NCI-H1436 treated with DMSO at 0.1 percent for 48 hours (cell line): ENCODE measurements around the gene TECPR1.

Source experiments
- DNase-seq: peaks from one replicate; lab custom pipeline; 2025; lab: John Stamatoyannopoulos, UW

Gene TECPR1

DNA sequence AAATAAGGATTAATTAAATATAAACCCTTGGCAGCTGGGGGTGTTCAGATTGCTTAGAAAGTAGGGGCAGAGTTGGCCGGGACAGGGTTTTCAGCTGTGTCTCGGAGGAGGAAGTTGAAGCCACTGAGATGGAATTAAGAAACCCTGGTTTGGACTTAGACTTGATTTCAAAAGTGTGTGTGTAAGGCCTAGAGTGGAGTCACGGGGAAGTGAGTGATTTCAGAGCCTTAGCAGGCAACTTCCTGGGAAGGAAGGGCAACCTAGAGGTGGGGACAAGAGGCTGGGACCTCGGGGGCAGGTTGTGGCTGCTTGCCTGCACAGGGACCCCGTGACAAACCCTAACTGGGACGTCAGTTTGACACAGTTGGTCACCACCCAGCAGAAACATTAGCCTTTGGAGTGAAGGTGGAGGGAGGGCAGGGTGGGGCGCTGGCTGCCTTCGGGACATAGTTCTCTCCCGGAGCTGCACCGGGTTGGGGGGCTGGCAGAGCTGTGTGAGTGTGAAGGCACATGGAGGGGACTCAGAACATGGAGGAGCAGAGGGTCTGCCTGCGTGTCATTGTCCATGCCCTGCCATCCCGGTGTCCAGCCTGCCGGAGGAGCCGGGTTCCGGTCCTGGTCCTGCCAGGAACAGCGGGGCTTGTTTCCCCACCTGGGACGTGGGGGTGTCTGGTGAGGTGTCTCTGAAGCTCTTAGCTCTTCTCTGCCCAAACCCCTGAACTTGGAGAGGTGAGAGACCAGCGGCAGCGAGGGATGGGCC is 31.3 kb upstream of the TECPR1 start:
- DNase-seq, result no peak

DNA sequence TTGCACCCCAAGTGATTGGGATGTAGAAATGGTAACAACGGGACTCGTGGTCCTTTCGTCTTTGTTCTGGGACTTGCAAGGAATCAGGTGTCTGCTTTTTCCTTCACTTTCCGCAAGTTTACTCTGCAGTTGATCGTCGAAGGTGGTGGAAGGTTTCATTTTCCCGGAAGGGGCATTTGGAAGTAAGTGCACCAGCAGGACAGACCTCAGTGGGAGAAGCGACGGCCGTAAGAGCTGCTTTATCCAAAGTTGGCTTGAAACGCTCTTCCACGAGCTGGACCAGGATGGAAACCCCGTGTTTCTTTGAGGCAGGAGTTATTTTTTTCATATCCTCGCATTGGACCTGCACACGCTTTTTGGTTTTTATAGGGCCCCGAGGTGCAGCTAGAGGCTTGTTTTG is 30.7 kb upstream of the TECPR1 start:
- DNase-seq, result no peak

DNA sequence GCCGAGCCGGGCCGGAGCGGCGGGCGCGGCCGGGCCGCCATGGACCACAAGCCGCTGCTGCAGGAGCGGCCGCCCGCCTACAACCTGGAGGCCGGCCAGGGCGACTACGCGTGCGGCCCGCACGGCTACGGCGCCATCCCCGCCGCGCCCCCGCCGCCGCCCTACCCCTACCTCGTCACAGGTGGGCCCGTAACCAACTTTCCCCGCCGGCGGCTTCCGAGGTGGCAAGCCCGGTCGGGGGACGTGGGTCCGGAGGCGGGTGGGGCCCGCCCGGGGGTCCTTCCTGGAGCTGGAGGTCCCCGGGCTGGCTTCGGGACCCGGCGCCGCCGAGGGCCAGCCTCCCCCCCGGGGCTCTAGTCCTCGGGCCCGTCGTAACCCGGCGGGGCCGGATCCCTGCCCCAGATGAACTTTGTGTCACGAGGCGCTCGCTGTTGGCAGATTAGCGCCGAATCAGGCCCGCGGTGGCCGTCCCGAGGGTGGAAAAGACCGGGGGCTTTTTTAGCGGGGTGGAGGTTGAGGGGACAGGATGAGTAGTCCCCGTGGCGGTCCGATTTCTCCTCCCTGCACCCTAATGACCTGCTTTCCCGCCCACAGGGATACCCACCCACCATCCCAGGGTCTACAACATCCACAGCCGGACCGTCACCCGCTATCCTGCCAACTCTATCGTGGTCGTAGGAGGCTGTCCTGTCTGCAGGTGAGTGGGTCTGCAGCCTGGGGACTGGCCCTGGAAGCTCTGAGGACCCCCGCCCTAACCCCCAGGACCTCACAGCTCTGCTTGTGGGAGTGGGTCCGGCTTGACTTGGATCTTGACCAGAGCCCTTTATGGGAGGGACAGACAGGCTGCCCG is 29.9 kb upstream of the TECPR1 start:
- DNase-seq, result no peak

DNA sequence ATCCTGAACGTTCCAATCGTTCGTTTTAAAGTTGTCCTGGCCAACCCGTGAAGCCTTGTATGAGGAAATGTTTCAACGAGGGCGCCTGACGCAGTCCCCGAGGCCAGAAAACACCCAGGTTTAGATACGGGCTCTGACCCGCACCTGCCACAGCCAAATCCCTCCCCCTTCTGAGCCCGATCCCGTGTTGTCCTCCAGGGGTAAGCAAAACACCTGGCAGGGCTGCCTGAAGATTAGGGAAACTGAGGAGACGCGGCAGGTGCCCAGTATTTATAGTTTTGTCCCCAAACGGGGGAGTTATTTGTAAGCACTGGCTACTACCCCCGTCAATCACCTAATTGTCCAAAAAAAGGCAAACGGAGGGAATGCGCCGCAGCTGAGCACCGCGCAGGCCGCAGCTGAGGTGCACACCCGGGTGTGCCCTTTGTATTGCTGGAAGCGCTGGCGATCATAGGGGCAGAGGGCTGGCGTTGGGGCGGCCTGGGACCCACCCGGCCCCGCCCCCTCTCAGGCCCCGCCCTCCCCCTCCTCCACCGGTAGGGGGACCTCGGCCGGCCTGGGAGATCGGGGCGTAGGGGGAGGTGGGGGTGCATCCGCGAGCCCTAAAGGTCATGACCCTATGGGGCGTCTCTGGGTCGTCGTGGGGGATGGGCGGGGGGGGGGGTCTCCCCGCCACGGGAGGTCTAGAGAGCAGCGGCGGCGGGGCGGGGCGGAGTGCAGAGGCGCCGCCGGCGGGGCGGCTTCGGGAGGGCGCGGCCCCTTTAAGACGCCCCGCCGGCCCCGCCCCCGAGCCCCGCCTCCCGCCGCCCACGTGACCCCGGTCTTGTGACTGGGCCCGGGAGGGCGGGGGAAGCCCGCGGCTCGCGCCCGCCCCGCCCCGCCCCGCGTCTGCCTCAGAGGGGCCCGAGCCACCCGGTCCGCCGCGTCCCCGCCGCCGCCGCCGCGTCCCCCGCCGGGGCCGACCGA is 29.0 kb upstream of the TECPR1 start, which contains the start of gene BRI3:
BRI3 (plus strand) TSS at position 896 of the 966 bp plus-strand sequence. CDS start 110 bp downstream, outside the sequence.
- no peak for DNase-seq

DNA sequence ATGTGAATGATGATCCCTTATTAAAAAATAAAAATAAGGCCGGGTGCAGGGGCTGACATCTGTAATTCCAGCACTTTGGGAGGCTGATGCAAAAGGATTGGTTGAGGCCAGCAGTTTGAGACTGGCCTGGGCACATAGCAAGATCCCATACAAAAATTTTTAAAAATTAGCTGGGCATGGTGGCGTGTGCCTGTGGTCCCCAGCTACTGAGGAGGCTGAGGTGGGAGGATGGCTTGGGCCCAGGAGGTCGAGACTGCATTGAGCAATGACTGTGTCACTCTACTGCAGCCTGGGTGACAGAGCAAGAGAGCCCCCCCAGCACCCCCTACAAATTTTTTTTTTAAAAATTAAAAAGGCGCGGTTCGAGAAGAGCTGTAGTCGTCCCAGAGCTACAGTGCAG is 28.3 kb upstream of the TECPR1 start:
- DNase-seq, result no peak

DNA sequence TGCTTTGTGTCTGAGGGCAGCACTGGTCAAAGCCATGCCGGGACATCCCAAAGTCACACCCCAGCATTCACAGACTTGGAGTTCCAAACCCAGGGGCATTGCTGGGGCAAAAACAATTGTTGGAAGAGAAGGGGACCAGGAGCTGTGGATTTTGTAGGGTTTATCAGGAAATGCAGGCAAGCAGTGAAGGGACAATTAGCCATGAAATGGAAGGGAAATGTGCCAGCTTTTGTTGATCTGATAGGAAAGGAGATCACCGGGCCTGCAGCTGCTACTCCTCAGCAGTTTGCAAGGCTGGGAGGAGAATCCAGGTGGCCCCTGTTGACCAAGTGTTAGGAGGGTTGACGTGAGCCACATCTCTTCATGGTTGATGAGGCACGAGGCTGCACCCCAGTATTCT is 26.9 kb upstream of the TECPR1 start:
- no peak for DNase-seq

DNA sequence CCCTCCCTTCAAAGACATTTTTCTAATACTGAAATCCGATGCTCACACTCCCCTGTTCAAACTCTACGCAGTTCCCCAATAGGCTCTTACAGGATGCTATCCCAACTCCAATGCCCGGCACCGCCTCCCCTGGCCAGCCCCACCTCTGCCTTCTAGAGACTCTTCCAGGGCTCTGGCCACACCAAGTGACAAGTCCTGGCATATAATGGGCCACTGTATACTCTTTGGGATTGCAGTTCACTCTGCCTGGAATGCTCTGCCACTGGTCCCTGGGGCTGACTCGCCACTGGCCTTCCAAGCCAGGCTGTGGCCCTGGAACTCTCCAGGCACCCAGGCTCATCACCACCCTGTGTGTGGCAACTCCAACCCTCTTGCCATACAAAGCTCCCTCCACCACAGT is 26.4 kb upstream of the TECPR1 start:
- DNase-seq, result no peak

DNA sequence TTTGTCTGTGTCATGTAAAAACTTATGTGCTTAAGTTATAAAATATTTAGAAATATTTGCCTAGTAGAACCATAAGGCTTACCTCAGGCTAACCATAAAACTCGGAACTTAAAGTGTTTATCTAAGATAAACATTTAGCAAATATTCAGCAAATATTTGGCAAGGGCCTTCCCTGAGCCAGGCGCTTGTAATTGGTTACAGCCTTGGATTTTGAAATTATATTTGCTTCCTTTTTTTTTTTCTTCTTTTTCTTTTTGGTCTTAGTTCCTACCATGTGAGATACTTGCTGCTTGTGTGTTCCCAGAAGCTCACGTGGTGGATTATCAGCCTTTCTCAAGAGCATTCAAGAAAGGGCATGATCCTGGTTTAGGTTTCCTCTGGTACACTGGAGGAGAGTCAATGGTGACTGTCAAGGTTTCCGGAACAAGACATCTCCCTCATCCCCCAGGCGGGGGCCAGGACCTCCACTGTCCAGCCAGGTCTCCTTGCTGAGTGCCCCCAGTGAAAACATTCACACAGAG is 24.3 kb upstream of the TECPR1 start:
- no peak for DNase-seq

DNA sequence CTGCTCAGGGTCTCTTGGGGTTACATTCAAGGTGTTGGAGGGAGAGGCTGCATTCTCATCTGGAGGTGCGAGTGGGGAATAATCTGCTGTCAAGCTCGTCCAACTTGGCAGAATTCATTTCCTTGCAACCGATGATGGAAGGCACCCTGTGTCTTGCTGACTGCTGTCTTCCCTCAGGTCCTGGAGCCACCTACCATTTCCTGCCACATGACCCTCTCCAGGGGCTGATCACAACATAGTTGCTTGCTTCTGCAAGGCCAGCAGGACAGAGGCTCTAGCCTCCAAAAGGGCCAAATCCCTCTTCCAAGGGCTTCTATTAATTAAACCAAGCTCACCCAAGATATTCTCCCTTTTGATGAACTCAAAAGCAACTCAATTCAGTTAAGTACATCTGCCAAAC is 15.3 kb upstream of the TECPR1 start:
- DNase-seq, result no peak

DNA sequence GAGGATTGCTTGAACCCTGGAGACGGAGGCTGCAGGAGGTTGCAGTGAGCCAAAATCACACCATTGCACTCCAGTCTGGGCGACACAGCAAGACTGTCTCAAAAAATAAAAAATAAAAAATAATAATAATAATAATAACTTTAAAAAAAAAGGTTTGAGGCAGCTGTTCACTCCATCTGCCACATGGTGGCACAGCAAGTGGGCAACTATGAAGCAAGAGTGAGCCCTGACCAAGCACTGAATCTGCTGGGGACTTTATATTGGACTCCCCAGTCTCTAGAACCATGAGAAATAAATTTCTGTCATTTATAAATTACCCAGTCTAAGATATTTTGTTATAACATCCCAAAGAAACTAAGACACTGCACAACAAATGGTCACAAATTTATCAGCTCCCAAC is 14.8 kb upstream of the TECPR1 start:
- DNase-seq, result no peak

DNA sequence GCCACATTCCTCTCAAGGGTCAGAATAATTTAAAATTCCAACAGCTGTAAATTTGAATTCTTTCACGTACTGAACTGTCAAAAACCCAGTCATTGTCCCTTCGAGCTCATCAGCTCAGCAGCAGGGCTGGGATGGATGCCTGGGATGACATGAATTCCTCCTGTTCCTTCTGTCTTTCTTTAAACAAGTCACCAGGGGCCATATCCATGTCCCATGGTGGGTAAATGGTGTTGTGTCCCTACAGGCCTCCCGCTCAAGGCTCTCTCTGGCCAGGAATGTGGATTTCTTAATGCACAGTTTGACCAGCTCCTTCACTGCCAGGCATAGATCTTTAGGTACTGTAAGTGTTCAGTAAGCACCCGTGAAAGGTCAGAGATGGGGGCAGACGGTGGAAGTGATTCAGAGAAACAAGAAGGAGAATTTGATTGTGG is 13.8 kb upstream of the TECPR1 start:
- DNase-seq, result no peak

DNA sequence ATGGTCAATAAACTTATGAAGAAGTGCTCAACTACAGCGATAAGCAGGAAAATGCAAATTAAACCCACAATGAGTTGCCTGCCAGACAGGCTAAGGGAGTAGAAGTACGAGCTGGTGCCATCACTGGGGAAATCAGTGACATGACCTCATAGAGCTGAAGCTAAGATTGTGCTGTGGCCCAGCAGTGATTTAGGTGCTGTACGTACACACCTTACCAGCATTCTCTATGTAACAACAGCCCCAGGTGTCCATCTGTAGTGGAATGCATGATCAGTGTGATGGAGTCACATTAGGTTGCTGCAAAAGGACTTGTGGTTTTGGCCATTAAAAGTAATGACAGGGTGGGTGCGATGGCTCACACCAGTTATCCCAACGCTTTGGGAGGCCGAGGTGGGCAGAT is 5.7 kb upstream of the TECPR1 start:
- DNase-seq, result no peak

DNA sequence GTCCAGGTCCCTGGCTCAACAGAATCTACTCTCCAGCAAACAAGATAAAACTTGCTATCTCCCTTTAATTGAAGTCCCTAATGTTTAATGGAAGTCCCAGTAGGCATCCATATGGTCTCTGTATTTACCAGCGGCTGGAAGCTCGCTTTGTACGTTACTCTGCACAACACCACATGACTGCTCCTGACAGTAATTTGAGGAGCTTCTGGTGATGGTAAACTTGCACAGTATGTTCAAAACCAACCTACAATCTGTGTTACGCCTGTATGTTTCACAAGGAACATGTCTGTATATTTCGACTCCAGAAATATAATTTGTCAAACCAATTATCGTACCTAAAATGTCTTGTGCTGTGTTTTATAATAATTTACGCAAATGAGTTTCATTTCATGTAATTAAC is 4.4 kb upstream of the TECPR1 start:
- DNase-seq, result no peak

DNA sequence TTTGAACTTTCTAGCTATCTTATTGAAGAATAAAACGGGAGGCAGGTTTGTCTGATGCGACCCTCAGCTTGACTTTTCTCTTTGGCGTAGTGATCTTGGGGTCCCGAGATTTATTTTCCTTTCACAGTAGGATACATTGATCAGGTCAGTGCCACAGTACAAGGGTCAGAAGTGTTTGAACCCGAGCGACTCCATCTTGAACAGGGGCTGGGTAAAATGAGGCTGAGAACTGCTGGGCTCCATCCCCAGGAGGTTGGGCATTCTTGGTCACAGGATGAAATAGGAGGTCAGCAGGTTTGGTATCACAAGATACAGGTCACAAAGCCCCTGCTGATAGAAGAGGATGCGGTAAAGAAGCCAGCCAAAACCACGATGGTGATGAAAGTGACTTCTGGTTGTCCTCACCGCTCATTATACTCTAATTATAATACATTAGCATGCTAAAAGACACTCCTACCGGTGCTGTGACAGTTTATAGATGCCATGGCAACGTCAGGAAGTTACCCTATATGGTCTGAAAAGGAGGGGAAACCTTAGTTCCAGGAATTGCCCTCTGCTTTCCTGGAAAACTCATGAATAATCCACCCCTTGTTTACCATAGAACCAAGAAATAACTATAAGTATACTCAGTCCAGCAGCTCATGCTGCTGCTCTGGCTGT is 3.0 kb upstream of the TECPR1 start:
- DNase-seq, result no peak

DNA sequence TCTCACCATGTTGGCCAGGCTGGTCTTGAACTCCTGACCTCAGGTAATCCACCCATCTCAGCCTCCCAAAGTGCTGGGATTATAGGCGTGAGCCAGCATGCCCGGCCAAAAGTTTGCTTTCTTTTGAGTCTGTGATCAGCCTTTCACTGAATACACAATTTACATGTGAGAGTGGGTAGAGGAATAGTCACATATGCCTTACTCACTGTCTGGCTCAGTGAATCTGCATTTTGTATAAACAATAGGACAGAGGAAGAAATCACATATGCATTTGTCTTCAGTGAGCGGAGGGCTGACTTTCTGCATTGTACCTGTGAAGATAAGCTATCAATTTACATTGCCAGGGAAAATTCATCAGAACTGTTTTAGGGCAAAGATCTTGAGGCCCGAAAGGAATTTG is 2.5 kb upstream of the TECPR1 start:
- no peak for DNase-seq

DNA sequence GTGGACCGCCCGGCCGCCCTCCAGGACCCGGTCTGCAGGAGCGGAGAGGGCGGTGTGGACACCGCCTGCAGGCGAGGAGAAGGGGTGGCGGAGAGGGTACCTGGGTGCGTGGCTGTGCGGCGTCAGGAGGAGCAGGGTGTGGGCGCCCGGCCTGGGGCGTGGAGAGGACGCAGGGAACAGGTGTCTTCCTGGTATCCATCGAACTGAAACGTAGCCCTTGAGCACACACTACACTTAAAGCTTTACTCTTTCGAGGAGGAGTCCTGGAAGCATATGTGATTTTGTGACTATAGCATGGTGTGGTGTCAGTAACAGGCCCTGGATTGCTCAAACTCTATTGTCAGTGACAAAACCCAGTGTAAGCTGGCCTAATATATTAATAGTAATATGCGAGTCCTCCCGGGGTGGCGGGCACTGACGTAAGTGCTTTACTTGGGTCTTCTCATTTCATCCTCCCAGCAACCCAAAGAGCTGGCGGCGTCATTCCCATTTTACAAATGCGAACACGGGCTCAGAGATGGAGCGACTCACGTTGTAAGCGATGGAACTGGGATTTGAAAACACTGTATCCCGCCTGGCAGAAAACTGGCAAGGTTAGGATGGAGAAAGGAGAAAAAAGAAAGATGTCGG is 508 bp upstream of the TECPR1 start:
- no peak for DNase-seq

DNA sequence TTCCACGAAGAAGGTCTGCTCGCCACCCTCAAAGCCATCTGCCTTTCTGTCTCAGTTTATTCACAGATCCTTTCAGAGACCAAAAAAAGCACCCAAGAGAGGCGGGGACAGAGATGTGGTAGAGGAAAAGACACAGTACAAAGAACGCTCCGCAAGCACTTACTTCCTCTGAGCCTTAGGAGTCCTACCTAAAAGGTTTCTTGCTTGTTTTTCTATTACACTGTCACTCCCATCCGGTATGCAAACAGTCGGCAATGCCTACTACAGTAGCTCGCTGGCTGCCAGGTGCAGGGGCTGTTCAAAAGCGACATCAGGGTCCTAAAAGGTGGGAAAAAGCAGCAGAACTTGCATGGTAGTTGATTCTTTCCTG is 816 bp downstream of the TECPR1 start:
- DNase-seq, result no peak

DNA sequence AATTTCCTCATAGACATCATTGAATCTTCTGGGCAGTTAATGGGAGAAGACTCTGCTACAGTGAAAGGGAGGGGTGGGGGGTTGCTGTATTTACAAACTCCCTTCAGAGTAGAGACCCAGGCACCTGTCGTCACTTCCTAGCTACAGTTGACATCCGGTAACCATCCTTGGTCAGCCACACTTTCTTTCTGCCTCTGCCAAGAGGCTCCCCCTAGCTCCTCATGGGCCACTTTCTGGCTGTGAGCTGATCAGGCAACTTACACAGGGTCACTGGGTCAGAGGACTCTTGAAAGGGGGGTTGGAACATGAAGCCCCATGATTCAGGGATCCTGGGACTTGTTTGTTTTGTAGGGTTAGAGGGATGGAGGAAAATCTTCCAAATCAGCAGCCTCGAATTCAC is 1.2 kb downstream of the TECPR1 start:
- no peak for DNase-seq

DNA sequence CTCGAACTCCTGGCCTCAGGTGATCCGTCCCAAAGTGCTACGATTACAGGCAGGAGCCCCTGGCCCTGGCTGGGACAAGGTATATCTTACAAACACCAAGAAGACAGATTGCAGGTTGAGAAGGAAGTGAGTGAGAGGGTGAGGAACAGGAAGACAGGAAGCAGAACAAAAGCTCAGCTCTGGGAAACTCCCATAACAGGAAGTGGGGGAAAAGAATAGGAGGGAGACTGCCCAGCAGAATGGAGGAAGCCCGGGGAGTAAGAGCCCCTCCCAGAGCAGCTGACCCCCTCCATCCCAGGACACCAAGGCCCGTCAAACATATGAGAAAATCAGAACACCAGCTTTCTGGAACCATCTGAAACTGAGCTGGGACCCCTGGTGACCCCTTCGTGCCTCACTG is 2.9 kb downstream of the TECPR1 start:
- DNase-seq, result no peak

DNA sequence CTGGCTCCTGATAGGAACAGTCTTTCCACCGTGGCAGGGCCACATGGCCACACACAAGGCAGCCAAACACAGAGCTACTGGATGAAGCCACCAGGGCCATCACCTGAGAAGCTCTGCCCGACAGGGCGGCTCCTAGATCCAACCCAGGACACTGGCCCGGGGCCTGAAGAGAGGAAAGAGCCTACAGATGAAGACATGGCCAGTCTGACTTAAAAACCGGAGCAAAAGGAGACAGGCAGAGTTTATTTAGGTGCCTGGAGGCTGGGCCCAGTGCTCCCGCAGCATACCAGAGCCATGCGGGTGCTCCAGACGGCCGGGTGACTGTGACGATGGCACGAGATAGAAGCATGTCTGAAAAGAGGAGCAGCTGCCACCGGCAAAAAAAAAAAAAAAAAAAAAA is 3.9 kb downstream of the TECPR1 start:
- no peak for DNase-seq

DNA sequence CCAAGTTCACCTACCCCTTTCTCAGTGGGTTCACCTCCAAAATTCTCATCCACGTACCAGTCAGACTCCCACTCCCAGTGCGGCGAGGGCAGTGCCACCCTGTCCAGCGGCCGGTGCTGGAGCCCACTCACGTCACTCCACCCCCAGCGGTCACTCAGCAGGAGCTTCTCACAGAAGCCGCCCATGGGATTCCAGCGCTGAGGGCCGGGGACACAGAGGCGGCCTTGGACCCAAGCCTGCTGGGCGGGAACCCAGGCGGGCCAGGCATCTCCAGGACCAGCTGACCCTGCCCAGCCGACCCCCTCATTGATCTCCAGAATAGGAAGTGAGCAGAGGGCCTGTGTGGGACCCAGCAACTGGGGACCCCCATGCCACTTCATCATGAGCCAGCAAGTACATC is 7.2 kb downstream of the TECPR1 start:
- DNase-seq, result no peak
